HEK293 (cell line): ENCODE results near the gene ALDH16A1.
A peak's percentile ranks its signal among the peaks of the same experiment; 100 is the strongest.

Source experiments
- GLI4 ChIP-seq: fragments of 450-650 bp; formaldehyde crosslinking; IDR thresholded peaks from 2 replicates; pipeline ENCODE4 v1.5.1; 2016; ENCODE audit warnings: missing biosample characterization, missing genetic modification characterization
- HOXD13 ChIP-seq: sonication (generic); formaldehyde crosslinking; IDR thresholded peaks from 2 replicates; pipeline ENCODE4 v1.8.0; 2022; ENCODE audit warnings: missing genetic modification reagents, borderline replicate concordance
- IKZF3 ChIP-seq: fragments of 450-650 bp; IDR thresholded peaks from 2 replicates; pipeline ENCODE4 v1.5.0; 2018; ENCODE audit warnings: missing biosample characterization, mild to moderate bottlenecking, missing genetic modification characterization, moderate library complexity
- KLF16 ChIP-seq: fragments of 450-650 bp; formaldehyde crosslinking; IDR thresholded peaks from 2 replicates; pipeline ENCODE4 v1.5.1; 2017; ENCODE audit warnings: missing biosample characterization, missing genetic modification characterization
- MEIS1 ChIP-seq: sonication (generic); formaldehyde crosslinking; IDR thresholded peaks from 2 replicates; pipeline ENCODE4 v1.8.1; 2022; ENCODE audit warnings: missing genetic modification reagents, mild to moderate bottlenecking, borderline replicate concordance
- PATZ1 ChIP-seq: fragments of 450-650 bp; formaldehyde crosslinking; IDR thresholded peaks from 2 replicates; pipeline ENCODE4 v1.5.1; 2016; ENCODE audit warnings: missing biosample characterization, missing genetic modification characterization
- PBX3 ChIP-seq: sonication (generic); formaldehyde crosslinking; IDR thresholded peaks from 2 replicates; pipeline ENCODE4 v1.8.1; 2022; ENCODE audit warnings: mild to moderate bottlenecking, moderate library complexity, missing genetic modification reagents
- PRDM2 ChIP-seq: fragments of 450-650 bp; formaldehyde crosslinking; IDR thresholded peaks from 2 replicates; pipeline ENCODE4 v1.5.1; 2016; ENCODE audit warnings: missing biosample characterization, missing genetic modification characterization, borderline replicate concordance
- ZBTB1 ChIP-seq: fragments of 450-650 bp; formaldehyde crosslinking; IDR thresholded peaks from 2 replicates; pipeline ENCODE4 v1.5.1; 2016; ENCODE audit warnings: missing biosample characterization, missing genetic modification characterization
- ZBTB20 ChIP-seq: fragments of 450-650 bp; formaldehyde crosslinking; IDR thresholded peaks from 2 replicates; pipeline ENCODE4 v1.5.1; 2016; ENCODE audit warnings: missing biosample characterization, missing genetic modification characterization
- ZBTB49 ChIP-seq: fragments of 450-650 bp; formaldehyde crosslinking; IDR thresholded peaks from 2 replicates; pipeline ENCODE4 v1.5.1; 2016; ENCODE audit warnings: missing biosample characterization, missing genetic modification characterization, low read depth
- ZNF133 ChIP-seq: fragments of 450-650 bp; formaldehyde crosslinking; IDR thresholded peaks from 2 replicates; pipeline ENCODE4 v1.5.1; 2016; ENCODE audit warnings: missing biosample characterization, missing genetic modification characterization
- ZNF202 ChIP-seq: fragments of 450-650 bp; formaldehyde crosslinking; IDR thresholded peaks from 2 replicates; pipeline ENCODE4 v1.5.1; 2016; ENCODE audit warnings: missing biosample characterization, missing genetic modification characterization, borderline replicate concordance
- ZNF223 ChIP-seq: fragments of 450-650 bp; formaldehyde crosslinking; IDR thresholded peaks from 2 replicates; pipeline ENCODE4 v1.5.1; 2016; ENCODE audit warnings: missing biosample characterization, missing genetic modification characterization
- ZNF311 ChIP-seq: fragments of 450-650 bp; formaldehyde crosslinking; IDR thresholded peaks from 2 replicates; pipeline ENCODE4 v1.5.1; 2017; ENCODE audit warnings: missing biosample characterization, missing genetic modification characterization, borderline replicate concordance
- ZNF335 ChIP-seq: fragments of 450-650 bp; formaldehyde crosslinking; conservative IDR thresholded peaks from 2 replicates; pipeline ENCODE4 v1.5.1; 2016; ENCODE audit warnings: missing biosample characterization, missing genetic modification characterization
- ZNF341 ChIP-seq: fragments of 450-650 bp; formaldehyde crosslinking; IDR thresholded peaks from 2 replicates; pipeline ENCODE4; 2016; ENCODE audit warnings: low read depth, missing biosample characterization, missing genetic modification characterization
- ZNF398 ChIP-seq: fragments of 450-650 bp; formaldehyde crosslinking; IDR thresholded peaks from 2 replicates; pipeline ENCODE4 v1.5.1; 2017; ENCODE audit warnings: missing biosample characterization, missing genetic modification characterization
- ZNF423 ChIP-seq: fragments of 450-650 bp; formaldehyde crosslinking; IDR thresholded peaks from 2 replicates; pipeline ENCODE4 v1.5.1; 2016; ENCODE audit warnings: missing biosample characterization, missing genetic modification characterization
- ZNF514 ChIP-seq: fragments of 450-650 bp; formaldehyde crosslinking; IDR thresholded peaks from 2 replicates; pipeline ENCODE4 v1.5.1; 2016; ENCODE audit warnings: missing biosample characterization, missing genetic modification characterization
- ZNF521 ChIP-seq: fragments of 450-650 bp; formaldehyde crosslinking; IDR thresholded peaks from 2 replicates; pipeline ENCODE4 v1.5.1; 2017; ENCODE audit warnings: missing biosample characterization, mild to moderate bottlenecking, missing genetic modification characterization
- ZNF610 ChIP-seq: fragments of 450-650 bp; formaldehyde crosslinking; IDR thresholded peaks from 2 replicates; pipeline ENCODE4 v1.5.1; 2016; ENCODE audit warnings: missing biosample characterization, missing genetic modification characterization, borderline replicate concordance
- ZNF624 ChIP-seq: fragments of 450-650 bp; formaldehyde crosslinking; IDR thresholded peaks from 2 replicates; pipeline ENCODE4 v1.5.1; 2017; ENCODE audit warnings: missing biosample characterization, missing genetic modification characterization
- ZNF785 ChIP-seq: fragments of 450-650 bp; formaldehyde crosslinking; IDR thresholded peaks from 2 replicates; pipeline ENCODE4 v1.5.1; 2016; ENCODE audit warnings: missing biosample characterization, missing genetic modification characterization
- ZNF791 ChIP-seq: fragments of 450-650 bp; formaldehyde crosslinking; IDR thresholded peaks from 2 replicates; pipeline ENCODE4 v1.5.1; 2016; ENCODE audit warnings: missing biosample characterization, missing genetic modification characterization

Gene ALDH16A1

GRCh38 chr19:49403404-49404187, 49.4 kb upstream of the ALDH16A1 start (continued):
- TF ChIP-seq PRDM2 (no peak), GLI4 (tag by site-specific recombination) (no peak), ZBTB1 (tag by site-specific recombination) (no peak), ZNF624 (tag by site-specific recombination) (no peak), ZNF514 (tag by site-specific recombination) (no peak), ZNF223 (tag by site-specific recombination) (peak; percentile 85), ZNF133 (no peak), ZNF202 (no peak), PBX3 (CRISPR knock-in tag) (0 out of 2 replicates have a peak, but pooled peaks have one; percentile 51), KLF16 (no peak), ZNF311 (no peak), ZNF398 (tag by site-specific recombination) (peak; percentile 99), ZBTB49 (no peak), MEIS1 (no peak), ZNF791 (tag by site-specific recombination) (no peak), ZNF610 (tag by site-specific recombination) (peak; percentile 63), ZNF521 (no peak), PATZ1 (tag by site-specific recombination) (peak; percentile 85), ZNF785 (tag by site-specific recombination) (no peak), IKZF3 (tag by site-specific recombination) (peak; percentile 91), ZBTB20 (tag by site-specific recombination) (peak; percentile 51), ZNF335 (peak; percentile 61), ZNF423 (tag by site-specific recombination) (no peak), ZNF341 (peak; percentile 96), HOXD13 (CRISPR knock-in tag) (no peak)
